ENCODE results near the gene CWC22. TPM values are rescaled to one million over a fixed set of nuclear protein-coding genes. Genes with fewer than 3 reads are reported as not detected.

The CWC22 gene
- polyA plus RNA-seq, 1 of the 3 experiments (the other 2 are of a cell fraction), result 2.7 TPM

DNA sequence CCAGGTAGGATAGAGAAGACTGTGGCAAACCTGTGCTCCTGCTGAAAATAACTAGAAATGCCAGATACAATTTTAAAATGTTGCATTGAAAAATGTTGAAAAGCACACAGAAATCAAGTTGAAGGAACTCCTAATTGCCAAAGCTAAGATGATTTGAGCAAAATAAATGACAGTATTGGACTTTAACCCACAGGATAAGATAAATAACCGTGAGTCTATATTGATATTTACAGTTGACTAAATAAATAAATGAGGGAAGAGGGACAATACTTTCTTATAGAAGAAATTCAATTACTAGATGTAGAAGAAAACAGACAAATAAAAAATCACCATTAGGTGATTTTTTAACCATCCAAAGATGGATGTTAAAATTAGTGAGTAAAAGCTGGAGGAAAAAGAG is 59.0 kb downstream of the CWC22 start:
- no peak overlapping the region for H2AFZ ChIP-seq (ENCODE audit: low read depth)
- TF ChIP-seq MXI1 (IDR thresholded peaks at IDR 0.05; ENCODE audit: low read depth, low read length) (no peak), NFIC (IDR thresholded peaks at IDR 0.05; ENCODE audit: borderline replicate concordance) (no peak), SMC3 (IDR thresholded peaks at IDR 0.05; ENCODE audit: low read depth, low read length) (no peak), FOSL2 (IDR thresholded peaks at IDR 0.05; ENCODE audit: borderline replicate concordance, low read depth) (no peak), GABPA (IDR thresholded peaks at IDR 0.05; ENCODE audit: low read depth) (no peak), JUND (IDR thresholded peaks at IDR 0.05) (no peak), CHD2 (IDR thresholded peaks at IDR 0.05; ENCODE audit: low read length, partially characterized antibody) (no peak), ELF1 (IDR thresholded peaks at IDR 0.05) (no peak)
- TF ChIP-seq, protein P1, sequence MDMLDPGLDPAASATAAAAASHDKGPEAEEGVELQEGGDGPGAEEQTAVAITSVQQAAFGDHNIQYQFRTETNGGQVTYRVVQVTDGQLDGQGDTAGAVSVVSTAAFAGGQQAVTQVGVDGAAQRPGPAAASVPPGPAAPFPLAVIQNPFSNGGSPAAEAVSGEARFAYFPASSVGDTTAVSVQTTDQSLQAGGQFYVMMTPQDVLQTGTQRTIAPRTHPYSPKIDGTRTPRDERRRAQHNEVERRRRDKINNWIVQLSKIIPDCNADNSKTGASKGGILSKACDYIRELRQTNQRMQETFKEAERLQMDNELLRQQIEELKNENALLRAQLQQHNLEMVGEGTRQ (IDR thresholded peaks at IDR 0.05; ENCODE audit: borderline replicate concordance, low read depth, low read length), result no peak
- peaks cover 74 to 85% of the 10 kb centered on the region in 2 experiments for H3K36me3 ChIP-seq (replicated peaks in 1 of 2; ENCODE audit: control insufficient read depth in 1 of 2, insufficient read depth in 2 of 2, low read length in 1 of 2)
- no peak overlapping the region for H3K4me2 ChIP-seq
- H3K27me3 ChIP-seq (ENCODE audit: insufficient read depth), result no peaks in the 10 kb centered on the region
- CTCF ChIA-PET, result interaction anchor here (0.8 to 1.3 kb wide), 2 partner anchors 12 to 49 kb away, joined by 3 to 4 read pairs; no protein-coding TSS in a partner anchor
- H3K4me3 ChIP-seq (ENCODE audit: low read depth in 2 of 2, low read length in 1 of 2), result no peak overlapping the region
- no peak for DNase-seq
- POLR2A ChIA-PET, result no interaction called here
- peaks cover 7% of the 10 kb centered on the region for H3F3A ChIP-seq (replicated peaks; ENCODE audit: insufficient read depth)
- H4K20me1 ChIP-seq (ENCODE audit: insufficient read depth), result no peaks in the 10 kb centered on the region
- no peaks in the 10 kb centered on the region for H3K79me2 ChIP-seq (ENCODE audit: insufficient read depth)
- no peak overlapping the region for H3K9ac ChIP-seq
- WGBS (ENCODE audit: low lambda C conversion rate), result 94% methylated on average over 1 of the region's 1 CpG
- no peaks in the 10 kb centered on the region for H3K9me3 ChIP-seq
- no peak overlapping the region for H3K27ac ChIP-seq (ENCODE audit: low read depth in 2 of 2, low read length in 1 of 2)
- H3K9me2 ChIP-seq, result no peaks in the 10 kb centered on the region
- H3K4me1 ChIP-seq (ENCODE audit: control insufficient read depth in 1 of 2, insufficient read depth in 2 of 2, low read depth in 1 of 2, low read length in 1 of 2), result peaks cover 0 to 5% of the 10 kb centered on the region in 2 experiments; a peak in 2 of 4 replicates

DNA sequence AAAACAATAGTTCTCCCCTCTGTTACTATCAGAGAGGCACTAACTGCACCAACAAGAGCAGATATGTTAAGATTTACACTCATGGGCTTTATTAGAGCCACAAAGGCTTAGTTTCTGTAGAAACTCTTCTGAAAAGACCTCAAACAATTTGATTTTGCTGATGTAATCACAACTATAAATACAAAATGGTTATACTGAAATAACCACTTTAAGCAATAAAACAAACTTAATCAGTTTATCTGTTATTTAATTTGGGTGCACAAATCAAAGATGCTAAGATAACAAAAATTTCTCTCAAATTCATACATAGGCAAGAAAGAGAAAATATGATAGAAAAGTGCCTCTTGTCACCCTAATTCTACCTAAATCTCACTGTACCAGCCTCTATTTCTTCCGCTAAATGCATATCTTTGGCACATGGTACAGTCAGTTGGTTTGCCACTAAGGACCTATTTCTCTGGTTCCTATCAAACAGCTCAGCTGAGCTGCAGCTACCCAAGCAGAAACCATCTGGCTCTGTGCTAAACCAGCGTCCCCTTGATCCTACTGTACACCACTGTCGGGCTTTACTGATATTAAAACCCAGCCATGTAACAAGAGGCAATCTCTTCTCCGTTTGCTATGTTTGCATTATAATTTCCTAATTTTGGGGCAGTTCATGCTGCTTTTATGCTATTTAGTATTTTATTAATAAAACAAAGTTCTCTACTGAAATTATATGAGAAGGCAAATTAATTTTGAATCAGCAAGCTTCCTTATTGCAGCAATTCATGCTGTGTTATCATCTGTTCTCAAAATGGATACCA is 60.1 kb downstream of the CWC22 start:
- DNase-seq, result peak; percentile 38
- TF ChIP-seq RCOR1 (IDR thresholded peaks at IDR 0.05; ENCODE audit: low read length), result 0 out of 2 replicates have a peak, but pooled peaks have one; percentile 5
- TF ChIP-seq GATA2 (CRISPR knock-in tag; IDR thresholded peaks at IDR 0.05), result peak; percentile 55
- no peak for TF ChIP-seq FOXJ3 (CRISPR knock-in tag; IDR thresholded peaks at IDR 0.05)
- Histone ChIP-seq H3K4me3 (ENCODE audit: low read depth in 2 of 2, low read length in 1 of 2) (no peak overlapping the region), H3K27me3 (ENCODE audit: insufficient read depth) (no peaks in the 10 kb centered on the region), H3K79me2 (ENCODE audit: insufficient read depth) (no peaks in the 10 kb centered on the region), H3F3A (replicated peaks; ENCODE audit: insufficient read depth) (peaks cover 7% of the 10 kb centered on the region), H3K27ac (ENCODE audit: low read depth in 2 of 2, low read length in 1 of 2) (peak overlapping the region in 1 of 2 experiments; percentile 67; a peak in 2 of 4 replicates), H4K20me1 (ENCODE audit: insufficient read depth) (no peaks in the 10 kb centered on the region), H3K4me1 (ENCODE audit: control insufficient read depth in 1 of 2, insufficient read depth in 2 of 2, low read depth in 1 of 2, low read length in 1 of 2) (peaks cover 0 to 5% of the 10 kb centered on the region in 2 experiments; a peak in 2 of 4 replicates), H3K36me3 (replicated peaks in 1 of 2; ENCODE audit: control insufficient read depth in 1 of 2, insufficient read depth in 2 of 2, low read length in 1 of 2) (peaks cover 63 to 81% of the 10 kb centered on the region in 2 experiments), H3K9ac (no peak overlapping the region), H3K9me3 (no peaks in the 10 kb centered on the region), H3K4me2 (no peak overlapping the region), H2AFZ (ENCODE audit: low read depth) (no peak overlapping the region), H3K9me2 (no peaks in the 10 kb centered on the region)
- CTCF ChIA-PET, result interaction anchor here (1.2 kb wide), 1 partner anchor 11 kb away, joined by 3 read pairs; no protein-coding TSS in a partner anchor
- 89% methylated on average over 4 of the region's 4 CpGs for WGBS (ENCODE audit: low lambda C conversion rate)
- POLR2A ChIA-PET, result no interaction called here
